NOMO-1 treated with DMSO at 0.1 percent for 48 hours (cell line): ENCODE results near the gene PPEF2.
A peak's percentile ranks its signal among the peaks of the same experiment; 100 is the strongest.
"Not testable (repeated sequence)": the region's sequence is repeated elsewhere in the genome, so short reads cannot be mapped to it uniquely, and the experiment has no call there.

ENCODE experiments used
- DNase-seq: peaks from one replicate; lab custom pipeline; 2025; ENCODE audit not compliant: unreplicated experiment; lab: John Stamatoyannopoulos, UW

The PPEF2 gene, protein sequence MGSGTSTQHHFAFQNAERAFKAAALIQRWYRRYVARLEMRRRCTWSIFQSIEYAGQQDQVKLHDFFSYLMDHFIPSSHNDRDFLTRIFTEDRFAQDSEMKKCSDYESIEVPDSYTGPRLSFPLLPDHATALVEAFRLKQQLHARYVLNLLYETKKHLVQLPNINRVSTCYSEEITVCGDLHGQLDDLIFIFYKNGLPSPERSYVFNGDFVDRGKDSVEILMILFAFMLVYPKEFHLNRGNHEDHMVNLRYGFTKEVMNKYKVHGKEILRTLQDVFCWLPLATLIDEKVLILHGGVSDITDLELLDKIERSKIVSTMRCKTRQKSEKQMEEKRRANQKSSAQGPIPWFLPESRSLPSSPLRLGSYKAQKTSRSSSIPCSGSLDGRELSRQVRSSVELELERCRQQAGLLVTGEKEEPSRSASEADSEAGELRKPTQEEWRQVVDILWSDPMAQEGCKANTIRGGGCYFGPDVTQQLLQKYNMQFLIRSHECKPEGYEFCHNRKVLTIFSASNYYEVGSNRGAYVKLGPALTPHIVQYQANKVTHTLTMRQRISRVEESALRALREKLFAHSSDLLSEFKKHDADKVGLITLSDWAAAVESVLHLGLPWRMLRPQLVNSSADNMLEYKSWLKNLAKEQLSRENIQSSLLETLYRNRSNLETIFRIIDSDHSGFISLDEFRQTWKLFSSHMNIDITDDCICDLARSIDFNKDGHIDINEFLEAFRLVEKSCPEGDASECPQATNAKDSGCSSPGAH

DNA sequence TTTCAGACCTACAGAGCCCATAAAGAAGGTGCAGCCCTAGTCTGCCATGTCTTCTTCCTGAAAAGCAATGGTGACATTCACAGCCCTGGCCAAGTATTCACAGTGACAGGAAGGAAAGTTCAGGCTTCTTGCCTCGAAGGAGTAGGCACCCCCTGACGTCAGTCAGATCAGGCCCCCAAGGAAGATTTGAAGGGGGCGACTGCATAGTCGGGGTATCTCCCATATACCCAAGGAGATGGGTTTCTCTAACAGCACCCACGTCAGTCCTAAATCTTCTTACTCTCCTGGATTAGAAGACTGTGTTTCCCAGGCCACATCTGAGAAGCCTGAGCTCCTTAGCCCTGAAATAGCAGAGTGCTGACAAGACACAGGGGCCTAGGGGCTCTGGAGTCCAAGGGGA, at the start of gene PPEF2:
Gene PPEF2, minus strand, starts transcription at position 101 of the 400 bp plus-strand sequence. CDS start 6,127 bp downstream, outside the sequence.
- no peak for DNase-seq

DNA sequence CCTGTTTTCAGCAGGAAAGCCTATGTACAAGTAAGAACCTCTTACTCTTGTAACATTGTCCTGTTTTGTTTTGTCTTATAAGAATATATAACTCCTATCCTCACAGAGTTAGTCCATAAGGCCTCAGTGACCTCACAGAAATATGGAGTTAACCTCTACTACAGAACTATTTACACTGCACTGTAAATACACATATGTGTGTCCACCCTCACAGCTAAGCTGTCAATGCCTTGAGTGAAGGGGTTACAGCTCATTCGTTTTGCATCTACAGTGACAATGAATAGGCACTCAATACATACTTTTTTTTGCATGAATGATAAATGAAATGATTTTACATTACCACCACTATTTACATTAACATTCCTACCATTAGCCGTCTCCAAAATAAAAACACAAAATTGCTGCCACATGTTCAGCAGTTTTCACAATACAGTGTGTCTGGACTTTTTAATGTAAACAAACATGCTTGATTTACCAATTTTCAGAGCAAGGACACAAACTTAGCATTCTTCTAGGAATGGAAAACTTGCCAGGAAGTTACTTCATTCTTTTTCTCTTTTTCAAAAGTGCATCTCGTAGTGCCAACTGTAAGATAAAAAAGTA, 48.1 kb upstream of the PPEF2 start:
- DNase-seq = no peak

DNA sequence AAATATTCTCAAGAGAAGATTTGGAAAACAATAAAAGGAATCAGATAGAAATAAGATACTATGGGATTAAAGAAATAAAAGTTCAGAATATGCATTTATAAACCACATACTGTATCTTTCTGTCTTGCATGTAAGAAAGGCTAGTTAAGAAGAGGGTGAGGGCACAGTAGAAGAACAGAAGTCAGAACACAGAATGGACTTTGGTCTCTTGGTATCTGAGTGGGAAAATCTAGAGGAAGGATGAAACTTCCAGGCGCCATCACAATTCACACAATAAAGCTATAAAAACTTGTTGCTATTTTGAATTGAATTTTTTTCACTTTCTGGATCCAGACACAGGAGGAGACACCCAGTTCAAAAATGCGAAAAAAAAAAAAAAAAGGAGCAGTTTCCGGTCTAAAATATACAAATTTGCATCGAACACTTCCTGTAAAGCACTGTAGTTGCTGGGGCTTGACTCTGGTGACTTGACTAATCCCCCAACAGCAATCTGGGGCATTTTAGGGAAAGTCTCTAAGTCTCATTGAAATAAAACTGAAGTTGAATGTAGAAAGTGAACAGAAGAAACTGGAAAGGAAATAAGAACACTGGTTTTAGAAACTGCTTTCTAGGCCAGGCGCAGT, 46.7 kb upstream of the PPEF2 start:
- no peak for DNase-seq

DNA sequence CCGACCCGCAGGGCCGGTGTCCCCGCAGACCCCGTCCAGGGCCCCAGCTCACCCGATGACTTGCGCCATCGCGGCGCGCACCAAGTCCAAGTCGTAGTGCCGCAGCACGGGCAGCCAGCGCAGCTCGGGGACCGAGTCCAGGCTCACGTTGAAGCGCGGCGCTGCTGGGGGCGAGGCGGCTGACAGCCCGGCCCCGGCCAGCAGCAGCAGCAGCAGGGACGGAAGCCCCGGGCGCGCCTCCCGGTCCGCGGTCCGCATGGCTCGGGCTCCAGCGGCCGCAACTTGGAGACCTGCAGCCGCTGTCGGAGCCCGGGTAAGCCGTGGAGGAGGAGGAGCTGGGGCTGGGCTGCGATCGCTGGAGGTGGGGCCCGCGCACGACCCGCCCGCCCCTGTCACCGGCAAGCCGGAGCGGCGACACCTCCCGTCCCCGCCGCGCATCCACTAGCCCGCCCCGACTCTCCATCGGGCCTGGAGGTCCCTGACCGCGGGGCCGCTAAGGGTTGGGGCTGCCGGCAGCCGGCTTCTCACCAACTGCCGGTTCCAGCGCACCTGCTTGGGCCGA, 38.5 kb upstream of the PPEF2 start, which contains the start of gene NAAA:
Gene NAAA, minus strand, starts transcription at position 322 of the 562 bp plus-strand sequence. Its CDS starts 64 bp downstream, at position 258.
- DNase-seq = peak; percentile 82

DNA sequence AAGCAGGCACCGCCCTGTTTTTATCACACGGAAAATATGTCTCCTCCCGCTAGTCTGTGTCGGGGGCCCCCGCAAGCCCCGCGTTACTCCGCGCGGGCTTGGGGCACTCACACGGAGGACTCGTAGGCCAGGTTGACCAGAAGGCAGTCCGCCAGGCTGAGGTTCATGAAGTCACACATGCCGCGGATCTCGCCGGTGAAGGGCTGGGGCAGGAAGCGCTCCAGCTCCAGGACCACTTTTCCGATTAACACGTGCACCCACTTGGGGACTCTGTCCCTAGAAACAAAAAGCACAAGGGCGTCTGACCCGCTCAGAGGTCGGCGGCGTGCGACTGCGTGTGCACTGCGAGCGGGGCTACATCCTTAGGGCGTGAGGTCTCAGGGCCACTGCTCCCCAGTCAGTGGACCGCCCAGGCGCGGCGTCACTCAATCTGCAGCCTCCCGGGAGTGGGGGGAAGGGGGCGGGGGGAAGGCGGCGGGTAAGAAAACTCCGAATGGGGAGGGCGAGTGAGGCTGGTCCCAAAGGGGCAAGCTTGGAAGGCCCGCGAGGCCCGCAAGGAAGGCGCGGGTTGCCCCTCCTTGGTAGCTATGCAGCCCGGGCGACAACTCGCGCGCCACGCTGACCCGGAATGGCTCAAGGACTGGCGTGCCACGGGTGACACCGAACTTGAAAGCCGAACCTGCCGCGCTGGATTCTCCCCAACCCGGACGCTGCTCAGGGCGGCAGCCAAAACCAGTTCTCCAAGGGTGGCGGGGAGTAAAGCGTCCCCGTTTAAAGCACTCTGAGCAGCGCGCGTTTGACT, 37.8 kb upstream of the PPEF2 start:
- peak; percentile 53 for DNase-seq

DNA sequence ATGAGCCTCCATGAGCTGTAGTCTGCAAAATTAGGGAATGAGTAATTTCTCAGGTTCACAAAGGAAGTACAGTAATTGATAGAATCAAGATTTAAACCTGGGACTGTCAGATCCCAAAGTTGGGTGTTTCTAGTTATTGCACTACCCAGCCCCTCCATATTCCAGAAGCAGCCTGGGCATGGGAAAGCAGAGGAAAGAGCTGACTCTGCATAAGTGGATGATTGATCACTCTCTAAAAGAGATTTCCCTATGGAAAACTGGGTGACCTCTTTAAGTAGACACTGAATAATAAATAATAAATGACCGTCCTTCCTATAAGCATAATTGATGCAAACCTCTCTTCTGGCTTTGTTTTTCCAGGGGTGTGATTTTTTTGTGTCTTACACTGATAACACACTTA, 33.4 kb upstream of the PPEF2 start:
- DNase-seq = no peak

DNA sequence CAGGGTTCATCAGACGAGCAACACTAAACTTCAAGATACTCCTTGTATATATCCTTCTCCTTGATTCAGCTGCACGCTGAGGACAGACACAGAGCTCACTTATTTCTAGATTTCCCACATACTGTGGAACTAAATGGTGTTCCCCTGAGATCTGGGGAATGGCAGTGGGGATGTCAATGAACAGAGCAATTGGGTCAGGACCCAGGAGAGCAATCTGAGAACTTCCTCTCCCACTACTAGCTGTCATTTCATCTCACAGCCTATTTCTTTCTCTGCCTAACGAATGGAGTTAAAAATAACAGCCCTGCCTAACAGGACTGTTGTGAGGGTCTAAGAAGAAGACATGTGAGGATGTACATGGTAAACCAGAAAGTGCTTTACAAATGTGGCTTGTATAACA, 27.9 kb upstream of the PPEF2 start:
- DNase-seq = no peak

DNA sequence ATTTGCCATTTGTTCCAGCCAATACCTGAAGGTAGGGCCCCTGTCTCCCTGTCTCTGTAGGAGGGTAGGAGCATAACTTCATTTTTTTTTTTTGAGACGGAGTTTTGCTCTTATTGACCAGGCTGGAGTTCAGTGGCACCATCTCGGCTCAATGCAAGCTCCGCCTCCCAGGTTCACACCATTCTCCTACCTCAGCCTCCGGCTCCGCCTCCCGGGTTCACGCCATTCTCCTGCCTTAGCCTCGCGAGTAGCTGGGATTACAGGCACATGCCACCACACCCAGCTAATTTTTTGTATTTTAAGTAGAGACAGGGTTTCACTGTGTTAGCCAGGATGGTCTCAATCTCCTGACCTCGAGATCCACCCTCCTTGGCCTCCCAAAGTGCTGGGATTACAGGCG, 22.7 kb upstream of the PPEF2 start:
- not testable (repeated sequence) for DNase-seq

DNA sequence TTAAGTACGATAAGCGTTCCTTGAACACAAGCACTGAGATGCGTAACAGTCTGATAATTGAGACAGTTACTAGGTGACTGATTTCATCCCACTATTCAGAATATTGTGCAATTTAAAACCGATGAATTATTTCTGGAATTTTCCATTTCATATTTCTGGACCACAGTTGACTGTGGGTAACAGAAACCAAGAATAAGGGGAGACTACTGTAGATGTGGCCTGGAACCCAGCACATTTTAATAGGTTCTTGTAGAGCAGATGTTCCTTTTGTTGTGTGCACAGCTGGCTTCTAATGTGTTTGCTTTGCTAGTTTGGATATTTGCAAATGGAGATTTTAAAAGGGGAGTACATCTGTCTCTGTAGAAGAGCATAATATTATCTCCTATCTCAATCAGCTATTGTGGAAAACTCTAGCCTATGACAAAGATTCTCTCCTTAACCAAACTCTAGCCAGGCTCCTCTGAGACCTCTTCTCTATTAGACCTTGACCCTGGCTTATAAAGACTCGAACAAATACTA, 22.1 kb upstream of the PPEF2 start:
- DNase-seq = no peak

DNA sequence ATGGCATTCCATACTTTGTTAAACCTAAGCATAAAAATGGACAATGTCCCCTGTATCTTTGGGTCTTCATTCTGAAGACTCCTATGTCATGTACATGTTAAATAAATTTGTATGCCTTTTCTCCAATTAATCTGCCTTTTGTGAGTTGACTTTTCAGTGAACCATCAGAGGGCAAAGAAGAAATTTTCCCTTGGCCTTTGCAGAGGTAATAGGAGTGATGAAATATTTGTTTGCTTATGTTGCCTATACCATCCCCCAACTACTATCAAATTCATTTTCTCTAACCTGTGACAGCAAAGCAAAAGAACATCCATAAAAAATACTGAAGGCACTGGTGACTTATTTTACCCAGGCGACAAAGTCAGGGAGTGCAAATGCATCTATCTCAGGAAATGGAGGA, 20.3 kb upstream of the PPEF2 start:
- no peak for DNase-seq

DNA sequence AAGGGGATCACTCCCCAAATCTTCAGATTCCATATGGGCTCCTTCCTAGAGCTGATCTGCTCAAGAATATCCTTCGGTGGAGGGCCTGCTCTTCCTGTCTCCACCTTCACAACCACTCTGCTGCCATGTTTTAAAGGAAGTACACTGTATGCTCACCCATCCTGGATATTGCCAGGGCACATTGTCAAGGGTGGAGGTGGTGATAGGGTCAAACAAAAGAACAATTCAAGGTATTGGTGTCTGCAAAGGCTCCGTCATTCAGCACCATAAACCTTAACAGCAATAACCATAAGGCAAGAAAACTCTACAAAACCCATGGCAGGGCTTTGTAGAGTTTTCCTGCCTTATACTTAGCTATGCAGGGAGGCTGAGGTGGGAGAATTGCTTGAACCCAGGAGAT, 19.7 kb upstream of the PPEF2 start:
- no peak for DNase-seq

DNA sequence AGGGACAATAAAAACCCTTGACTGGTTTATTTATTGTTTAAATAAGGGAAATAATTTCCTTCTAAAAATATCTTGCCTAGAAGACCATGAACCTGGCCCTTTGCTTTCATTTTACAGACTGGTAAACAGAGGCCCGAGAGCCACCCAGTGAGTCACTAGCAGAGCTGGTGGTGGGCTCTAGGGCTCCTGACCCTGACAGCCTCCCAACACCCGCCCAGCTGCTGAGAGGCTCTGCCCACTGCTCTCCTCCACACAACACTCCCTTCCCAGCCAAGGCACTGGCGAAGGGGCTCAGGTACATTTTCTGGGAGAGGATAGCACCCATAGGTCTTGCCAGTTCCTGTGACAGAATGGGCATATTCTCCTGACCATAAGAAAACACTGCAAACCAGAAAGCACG, 18.1 kb upstream of the PPEF2 start:
- DNase-seq = no peak

DNA sequence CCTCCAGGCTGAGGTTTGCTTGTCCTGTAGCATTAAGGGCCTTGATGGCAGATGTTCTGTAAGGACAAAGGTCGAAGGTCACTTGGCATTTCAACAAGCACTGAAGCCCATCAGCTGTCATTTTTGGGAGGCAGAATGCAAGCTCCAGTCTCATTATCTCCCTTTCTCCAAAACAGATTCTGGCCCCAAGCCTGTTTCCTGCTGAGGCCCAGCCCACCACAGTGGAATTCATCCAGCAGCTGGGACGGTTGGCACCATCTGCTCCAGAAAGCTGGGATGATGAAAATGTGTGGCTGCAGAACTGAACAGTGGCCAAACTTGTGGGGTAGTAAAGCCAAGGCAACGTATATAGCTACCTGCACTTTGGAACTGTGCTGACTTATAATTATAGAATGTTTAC, 17.7 kb upstream of the PPEF2 start:
- no peak for DNase-seq

DNA sequence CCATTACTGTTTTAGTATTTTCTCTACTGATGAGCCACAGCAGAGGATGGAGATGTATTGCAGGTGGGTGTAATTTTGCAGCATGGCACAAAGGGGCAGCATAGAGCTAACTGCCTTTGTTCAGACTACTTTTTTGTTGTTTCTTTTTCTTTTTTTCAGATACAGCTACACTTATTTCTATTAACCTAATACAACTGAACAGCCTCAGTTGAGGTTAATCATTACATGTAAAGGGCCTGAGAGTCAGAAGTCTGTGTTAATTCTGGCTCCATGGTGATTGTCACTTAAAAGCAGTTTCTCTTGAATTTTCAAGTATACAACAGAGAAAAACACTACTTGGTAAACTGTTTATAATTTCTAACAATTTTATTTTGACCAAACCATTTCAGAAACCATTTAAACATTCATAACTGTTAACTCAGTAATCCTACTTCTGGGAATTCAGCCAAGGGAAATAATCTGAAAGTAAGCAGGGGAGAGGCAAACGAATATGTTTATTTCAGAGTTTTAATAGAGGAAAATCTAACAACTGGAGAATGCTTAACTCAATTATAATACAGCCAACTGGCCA, 13.9 kb upstream of the PPEF2 start:
- peak; percentile 27 for DNase-seq

DNA sequence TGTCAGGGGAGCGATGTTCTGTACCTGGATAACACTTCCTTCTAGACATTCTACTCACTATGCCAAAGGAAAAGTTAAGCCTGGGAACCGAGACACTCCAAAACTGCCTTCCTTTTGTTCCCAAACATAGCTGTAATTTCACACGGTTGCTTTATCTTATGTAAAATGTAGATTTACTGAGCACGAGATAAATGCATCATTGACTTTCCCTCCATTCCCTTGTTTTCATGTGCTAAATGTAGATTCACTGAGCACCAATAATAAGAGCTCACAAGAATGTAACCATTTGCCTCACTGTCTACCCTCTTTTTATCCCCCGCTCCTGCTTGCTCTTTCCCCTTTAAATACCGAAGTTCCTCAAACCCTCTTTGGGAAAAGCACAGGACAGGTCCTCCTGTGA, 10.7 kb upstream of the PPEF2 start:
- DNase-seq = no peak

DNA sequence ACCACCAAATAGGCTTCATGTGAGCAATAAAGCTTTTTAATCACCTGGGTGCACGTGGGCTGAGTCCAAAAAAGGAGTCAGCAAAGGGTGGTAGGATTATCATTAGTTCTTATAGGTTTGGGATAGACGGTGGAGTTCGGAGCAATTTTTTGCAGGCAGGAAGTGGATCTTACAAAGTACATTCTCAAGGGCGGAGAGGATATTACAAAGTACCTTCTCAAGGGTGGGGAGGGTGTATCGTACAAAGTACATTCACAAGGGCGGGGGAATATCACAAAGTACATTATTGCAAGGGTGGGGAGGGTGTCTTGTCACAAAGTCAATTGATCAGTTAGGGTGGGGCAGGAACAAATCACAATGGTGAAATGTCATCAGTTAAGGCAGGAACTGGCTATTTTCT, 8.6 kb upstream of the PPEF2 start:
- DNase-seq = not testable (repeated sequence)

DNA sequence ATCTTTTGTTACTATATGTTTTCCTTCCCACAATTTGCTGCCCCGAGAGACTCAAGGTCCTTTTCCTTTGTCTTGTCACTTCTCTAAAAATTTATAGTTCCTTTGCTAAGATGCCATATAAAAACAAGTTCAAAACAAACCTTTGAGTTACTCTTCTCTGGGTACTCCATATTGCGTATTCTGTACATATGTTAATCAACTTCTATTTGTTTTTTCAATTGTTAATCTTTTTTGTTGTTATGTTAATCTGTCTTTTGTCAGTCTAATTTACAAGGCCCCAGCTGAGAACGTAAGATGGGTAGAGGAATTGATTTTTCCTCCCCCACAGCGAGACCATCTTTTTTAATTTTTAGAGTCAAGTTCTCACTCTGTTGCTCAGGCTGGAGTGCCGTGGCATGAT, 7.2 kb upstream of the PPEF2 start:
- no peak for DNase-seq

DNA sequence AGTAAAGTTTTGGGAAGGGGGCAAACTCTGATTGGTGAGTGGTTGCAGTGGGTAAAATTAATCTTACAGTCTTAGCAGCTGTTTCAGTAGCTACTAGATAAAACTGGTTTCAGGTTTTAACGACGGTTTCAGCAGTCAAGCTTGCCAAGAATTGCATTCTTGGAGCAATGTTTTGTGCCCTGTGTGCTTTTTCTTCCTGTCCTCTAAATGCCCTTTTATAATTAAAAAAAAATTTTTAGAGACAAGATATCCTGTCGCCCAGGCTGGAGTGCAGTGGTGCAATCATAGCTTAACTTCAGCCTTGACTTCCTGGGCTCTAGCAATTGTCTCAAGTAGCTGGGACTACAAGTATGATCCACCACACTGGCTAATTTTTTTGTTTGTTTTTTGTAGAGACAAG, 6.3 kb upstream of the PPEF2 start:
- peak; percentile 55 for DNase-seq

DNA sequence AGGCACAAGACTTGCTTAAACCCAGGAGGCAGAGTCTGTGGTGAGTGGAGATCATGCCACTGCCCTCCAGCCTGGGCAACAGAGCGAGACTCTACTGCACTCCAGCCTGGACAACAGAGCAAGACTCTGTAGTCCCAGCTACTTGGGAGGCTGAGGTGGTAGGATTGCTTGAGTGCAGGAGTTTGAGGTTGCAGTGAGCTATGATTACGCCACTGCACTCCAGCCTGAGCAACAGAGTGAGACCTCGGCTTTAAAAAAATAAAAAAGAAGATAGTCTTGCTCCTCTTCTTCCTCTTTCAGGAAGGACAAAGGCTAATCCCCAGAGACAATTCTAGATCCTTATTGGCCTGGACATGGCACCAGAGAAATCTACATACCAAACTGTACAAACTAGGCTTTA, 5.7 kb upstream of the PPEF2 start:
- peak; percentile 79 for DNase-seq

DNA sequence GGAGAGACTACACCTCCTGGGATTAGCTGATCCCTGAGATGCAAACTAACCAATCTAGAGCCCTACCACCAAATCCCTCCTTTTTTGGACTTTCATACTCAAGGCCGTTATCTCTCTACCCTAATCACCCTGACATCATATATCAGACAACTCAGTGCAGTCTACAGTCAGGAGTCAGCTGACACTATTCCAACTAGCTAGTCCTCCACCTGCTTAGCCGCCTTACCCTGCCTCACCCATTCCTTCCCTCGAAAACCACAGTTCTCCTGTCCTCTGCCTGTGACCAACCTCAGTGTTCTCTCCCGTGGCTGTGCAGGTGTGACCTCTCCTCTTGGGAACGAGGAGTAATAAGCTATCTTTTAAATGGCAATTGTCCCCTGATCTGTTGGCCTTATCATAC, 1.8 kb upstream of the PPEF2 start:
- no peak for DNase-seq
